HFF-Myc (cell line): ENCODE results near the gene RNF31.

Experiments
- DNase-seq: peaks from one replicate; pipeline ENCODE4 v3.0.0-alpha.2; 2011; ENCODE audit warnings: low read depth; ENCODE audit errors: extremely low read depth
- H3K4me3 ChIP-seq: replicated peaks from 2 replicates; pipeline ENCODE4 v1.5.1; 2011; ENCODE audit warnings: low read depth, mild to moderate bottlenecking, control low read depth, low read length
- CTCF ChIP-seq: IDR thresholded peaks from 2 replicates; pipeline ENCODE4 v1.5.1; 2012; ENCODE audit warnings: mild to moderate bottlenecking, low read depth, low read length, control low read depth; ENCODE audit errors: missing control alignments

Gene RNF31

GRCh38 chr14:24160499-24160849, 13.2 kb downstream of the RNF31 start:
- TF ChIP-seq CTCF = no peak
- no peak overlapping the region for H3K4me3 ChIP-seq
- DNase-seq = no peak

- TF ChIP-seq CTCF = peak; percentile 94
- peak within 1 kb of the TSS; percentile 51 for H3K4me3 ChIP-seq
- peak; percentile 94 for DNase-seq
These were observed 13.8 kb downstream of the RNF31 start, which contains the start of gene IRF9 for GRCh38 chr14:24160850-24161804. Gene IRF9 (plus strand): TSS chr14:24161265. CDS start chr14:24162145, 880 bp downstream.

GRCh38 chr14:24162093-24162492, 14.8 kb downstream of the RNF31 start:
- no peak for DNase-seq
- TF ChIP-seq CTCF = no peak
- H3K4me3 ChIP-seq = peak overlapping the region; percentile 51

- no peak for TF ChIP-seq CTCF
- DNase-seq = no peak
- no peak overlapping the region for H3K4me3 ChIP-seq
These were observed 17.3 kb downstream of the RNF31 start for GRCh38 chr14:24164518-24164991.

- DNase-seq = no peak
- TF ChIP-seq CTCF = no peak
- no peak overlapping the region for H3K4me3 ChIP-seq
These were observed 18.5 kb downstream of the RNF31 start for GRCh38 chr14:24165785-24166184.

- H3K4me3 ChIP-seq = no peak overlapping the region
- DNase-seq = no peak
- no peak for TF ChIP-seq CTCF
These were observed 20.3 kb downstream of the RNF31 start for GRCh38 chr14:24167469-24168114.
